T1000 (cell line): ENCODE data around the gene SFSWAP.

Experiments
- DNase-seq: peaks from one replicate; lab custom pipeline; 2025; ENCODE audit warnings: mixed read lengths; lab: John Stamatoyannopoulos, UW

Gene SFSWAP

DNA sequence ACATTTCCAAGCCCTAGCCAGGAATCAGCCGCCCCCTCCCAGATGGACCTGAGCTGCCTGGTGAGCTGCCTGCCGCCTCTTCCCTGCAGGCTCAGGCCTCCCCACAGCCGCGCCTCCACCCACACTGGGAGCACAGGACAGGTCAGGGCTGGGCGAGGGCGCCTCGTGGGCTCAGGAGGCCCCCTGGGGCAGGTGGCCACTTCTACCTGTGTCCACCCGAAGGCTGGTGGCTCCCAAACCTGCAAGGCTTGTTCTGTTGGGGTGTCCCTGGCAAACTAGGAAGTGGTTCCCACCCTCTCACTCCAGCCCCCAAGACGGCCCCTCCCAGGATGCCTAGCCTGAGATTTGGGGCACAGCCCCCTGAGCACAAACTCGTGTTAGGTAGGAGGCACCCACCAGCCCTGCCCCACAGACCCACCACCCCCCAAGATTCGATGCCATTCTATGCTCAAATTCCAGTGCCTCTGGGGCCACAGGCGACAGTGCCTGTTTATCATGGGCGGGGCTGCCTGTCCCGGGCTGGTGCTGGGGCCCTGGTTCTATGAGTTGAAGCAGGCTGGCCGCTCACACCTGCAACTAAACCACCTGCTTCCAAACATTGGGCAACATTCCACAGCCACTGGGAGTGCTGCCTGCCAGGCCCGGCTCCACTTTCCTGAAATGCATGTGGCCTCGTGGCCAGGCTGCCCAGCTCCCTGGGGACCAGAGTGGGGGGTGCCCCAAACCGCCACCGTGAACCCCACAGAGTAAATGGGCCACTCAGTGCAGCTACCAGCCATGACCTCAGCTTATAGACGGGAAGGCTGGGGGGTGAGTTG, 124.1 kb downstream of the SFSWAP start:
- no peak for DNase-seq

DNA sequence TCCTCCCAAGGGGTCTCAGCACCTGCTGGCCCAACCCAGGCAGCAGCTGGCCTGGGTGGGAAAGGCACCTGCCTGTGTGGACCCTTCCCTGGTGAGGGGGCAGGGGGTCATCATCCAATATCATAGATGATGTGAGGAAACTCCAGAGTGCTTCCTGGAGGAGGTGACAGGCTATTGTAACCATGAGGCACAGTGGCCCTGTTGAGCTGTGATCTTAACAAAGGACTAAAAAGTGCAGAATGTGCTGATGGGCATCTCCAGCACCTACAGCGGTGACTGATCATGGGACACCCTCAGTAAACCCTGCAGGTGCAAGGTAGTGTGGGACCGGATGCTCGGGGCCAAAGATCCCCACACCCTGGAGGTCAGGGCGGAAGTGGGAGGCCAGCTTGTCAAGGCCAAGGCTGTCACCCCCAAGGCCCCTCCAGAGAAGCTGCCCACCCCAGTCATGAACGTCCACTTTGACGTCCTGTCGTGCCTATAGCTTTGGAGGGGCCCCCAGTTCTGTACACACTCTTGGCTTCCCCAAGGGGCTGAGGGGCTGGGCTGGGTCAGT, 124.8 kb downstream of the SFSWAP start:
- DNase-seq: no peak

DNA sequence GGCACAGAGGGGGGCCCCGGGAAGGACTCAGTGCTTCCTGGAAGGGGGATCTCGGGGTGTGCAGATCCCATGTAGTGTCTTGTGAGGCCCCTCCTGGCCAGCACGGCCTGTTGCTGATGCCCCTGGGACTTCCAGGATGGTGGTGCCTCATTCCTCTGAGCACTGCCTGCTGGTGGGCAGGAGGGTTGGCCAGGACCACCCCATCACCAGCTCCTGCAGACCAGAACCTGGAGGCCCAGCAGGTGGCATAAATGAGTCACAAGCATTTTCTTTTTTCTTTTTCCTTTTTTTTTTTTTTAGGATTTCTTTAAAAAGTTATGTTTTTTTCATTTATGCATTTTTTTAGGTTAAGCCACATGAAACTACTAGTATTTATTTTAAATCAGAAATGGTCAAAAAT, 125.3 kb downstream of the SFSWAP start:
- DNase-seq: no peak

DNA sequence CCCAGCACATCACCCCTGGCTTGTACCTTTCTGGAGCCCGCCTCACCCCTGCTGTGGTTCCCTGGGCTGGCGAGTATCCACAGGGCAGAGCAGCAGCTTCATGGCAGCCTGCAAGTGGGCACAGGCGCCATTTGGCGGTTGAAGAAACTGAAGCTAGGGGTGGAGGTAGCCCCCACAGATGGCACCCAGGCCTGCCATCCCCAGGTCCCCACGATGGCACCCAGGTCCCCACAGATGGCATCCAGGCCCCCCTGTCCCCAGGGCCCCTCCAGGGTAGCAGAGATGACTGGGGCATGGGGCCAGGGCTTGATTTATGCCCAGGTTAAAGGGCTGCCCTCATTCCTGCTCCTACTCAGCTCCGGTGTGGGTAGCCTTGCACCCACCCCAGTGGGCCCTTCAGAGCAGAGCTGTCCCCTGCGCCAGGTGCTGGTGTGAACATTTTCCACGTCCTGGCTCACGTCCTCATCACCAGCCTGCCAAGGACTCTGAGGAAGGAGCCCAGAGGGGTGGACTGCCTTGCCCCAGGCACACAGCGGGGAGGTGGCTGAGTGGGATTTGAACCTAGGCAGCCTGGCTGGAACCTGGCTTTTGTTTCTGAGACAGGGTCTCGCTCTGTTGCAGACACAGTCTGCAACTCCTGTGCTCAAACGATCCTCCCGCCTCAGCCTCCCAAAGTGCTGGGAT, 126.0 kb downstream of the SFSWAP start:
- DNase-seq: no peak

DNA sequence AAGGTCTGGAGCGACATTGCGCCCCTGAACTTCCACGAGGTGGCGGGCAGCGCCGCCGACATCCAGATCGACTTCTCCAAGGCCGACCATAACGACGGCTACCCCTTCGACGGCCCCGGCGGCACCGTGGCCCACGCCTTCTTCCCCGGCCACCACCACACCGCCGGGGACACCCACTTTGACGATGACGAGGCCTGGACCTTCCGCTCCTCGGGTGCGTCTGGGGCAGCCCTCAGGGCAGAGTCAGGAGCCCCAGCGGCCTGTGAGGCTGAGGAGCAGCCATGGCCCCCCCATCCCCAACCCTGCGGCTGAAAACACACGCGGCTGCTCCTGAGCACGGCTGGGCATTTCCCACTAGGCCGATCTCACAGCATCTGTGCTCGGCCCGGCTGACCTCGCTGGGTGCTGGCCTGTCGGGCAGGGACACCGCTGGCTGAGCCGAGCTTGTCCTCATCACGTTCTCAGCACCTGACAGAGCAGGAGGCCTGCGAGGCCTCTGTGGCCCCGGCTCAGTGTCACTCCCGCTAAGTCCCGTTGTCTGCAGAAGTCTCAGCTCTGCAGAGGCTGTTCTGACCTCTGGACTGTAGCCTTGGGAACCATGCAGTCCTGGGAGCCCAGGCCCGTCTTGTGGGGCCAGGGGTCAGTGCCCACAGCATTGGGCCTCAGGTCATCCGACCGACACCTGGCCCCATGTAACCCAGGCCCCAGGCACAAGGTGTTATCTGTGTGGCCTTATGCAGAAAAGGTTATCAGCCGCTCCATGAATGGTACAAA, 129.9 kb downstream of the SFSWAP start:
- DNase-seq: no peak

DNA sequence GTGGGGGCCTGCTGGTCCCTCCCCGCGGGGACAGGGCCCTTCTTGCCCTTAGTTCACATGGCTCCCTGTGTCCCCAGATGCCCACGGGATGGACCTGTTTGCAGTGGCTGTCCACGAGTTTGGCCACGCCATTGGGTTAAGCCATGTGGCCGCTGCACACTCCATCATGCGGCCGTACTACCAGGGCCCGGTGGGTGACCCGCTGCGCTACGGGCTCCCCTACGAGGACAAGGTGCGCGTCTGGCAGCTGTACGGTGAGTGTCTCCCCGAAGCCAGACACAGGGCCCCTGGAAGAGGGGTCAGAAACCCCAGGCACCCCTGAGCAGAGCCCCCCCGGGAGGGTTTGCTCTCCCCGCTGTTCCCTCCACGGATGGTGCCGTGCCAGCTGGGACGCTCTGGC, 130.7 kb downstream of the SFSWAP start:
- no peak for DNase-seq

DNA sequence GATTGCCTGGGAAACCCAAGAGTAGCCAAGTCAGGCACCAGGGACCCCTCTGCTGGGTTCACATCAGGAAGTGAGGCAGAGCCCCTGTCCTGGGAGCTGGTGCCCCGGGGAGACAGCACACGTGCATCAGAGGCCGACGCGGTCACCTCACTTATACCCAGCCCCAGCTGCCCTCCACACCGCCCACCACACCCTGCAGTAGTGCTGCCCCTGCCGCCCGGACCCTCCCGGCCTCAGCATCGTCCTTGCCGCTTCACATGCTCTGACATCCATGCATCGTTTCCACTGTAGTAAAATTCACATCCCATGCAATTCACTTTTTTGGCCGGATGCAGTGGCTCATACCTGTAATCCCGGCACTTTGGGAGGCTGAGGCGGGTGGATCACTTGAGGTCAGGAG, 131.3 kb downstream of the SFSWAP start:
- no peak for DNase-seq

DNA sequence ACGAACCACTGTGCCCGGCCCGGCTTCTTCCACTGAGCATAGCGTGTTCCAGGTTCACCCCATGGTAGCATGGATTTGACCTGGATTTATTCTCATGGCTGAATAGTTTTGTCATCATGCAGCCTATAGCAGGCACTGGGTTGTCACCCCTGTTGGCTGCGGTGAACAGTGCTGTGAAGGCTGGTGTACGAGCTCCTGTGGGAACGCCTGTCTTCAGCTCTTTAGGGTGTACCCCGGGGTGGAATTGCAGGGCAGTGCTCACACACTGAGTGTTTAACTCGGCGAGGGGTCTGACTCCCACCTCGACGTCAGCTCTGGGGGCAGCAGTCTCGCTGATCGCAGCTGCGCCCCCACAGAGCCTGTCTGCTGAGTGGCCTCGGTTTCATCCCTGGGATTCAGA, 132.6 kb downstream of the SFSWAP start:
- DNase-seq: no peak

DNA sequence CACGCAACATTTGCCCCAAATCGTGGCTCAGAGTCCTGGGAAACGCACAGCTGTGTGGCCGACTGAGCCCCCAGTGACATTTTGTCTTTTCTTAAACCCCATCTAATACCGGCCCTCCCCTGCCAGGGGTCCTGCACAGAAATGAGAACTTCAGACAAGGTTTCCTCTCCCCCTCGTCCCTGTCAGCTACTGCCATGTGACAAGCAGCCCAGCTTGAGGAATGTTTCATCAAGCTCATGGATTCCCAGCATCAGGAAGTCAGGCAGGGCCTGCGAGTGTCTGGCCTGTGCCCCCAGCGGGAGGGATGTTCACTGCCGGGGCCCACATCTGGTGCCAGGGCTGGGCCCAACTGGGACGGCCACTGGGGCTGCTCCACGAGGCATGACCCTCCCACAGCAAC, 133.2 kb downstream of the SFSWAP start:
- DNase-seq: no peak

DNA sequence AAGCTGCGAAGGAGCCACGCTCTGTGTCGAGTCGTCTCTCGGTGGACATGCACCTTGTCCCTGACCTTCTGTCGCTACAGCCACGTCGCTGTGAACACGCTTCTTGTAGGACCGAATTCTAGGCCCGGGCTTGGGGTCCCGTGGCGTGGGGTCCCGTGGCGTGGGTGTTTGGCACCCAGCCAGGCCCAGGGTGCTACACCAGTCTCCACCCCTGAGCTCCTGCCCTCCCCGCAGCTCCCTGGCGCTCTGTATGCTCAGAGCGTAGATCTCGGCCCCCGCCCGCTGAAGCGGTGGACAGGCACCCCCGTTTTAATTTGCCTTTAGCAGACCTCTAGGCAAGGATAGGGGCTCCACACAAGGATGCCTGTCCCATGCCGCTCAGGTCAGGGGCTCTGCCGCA, 133.8 kb downstream of the SFSWAP start:
- no peak for DNase-seq

DNA sequence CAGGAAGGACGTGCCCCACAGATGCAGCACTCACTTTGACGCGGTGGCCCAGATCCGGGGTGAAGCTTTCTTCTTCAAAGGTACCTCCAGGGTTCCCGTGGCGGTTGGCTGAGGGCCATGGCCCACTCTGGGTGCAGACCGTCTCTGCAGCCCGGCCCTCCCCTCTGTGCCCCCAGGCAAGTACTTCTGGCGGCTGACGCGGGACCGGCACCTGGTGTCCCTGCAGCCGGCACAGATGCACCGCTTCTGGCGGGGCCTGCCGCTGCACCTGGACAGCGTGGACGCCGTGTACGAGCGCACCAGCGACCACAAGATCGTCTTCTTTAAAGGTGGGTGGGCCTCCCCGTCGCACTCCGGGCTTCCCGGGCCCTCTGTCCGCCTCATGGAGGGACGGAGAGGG, 134.2 kb downstream of the SFSWAP start:
- DNase-seq: no peak

DNA sequence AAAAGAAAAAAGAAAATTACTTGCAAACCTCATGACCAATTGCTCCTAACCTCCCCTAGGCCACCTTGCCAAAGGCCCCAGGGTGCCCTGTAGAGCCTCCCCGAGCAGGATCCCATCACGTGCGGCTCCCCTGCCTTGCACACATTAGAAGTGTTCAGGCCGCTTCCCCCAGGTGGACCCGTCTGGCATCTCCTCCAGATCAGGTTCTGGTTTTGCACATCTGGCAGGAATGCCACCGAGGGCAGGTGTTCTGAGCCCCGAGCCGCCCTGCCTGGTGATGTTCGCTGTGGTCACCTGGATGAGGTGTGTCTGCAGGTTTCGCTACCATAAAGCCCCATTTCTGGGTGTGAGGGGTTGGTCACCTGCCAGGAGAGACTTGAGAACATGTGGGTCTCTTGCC, 136.6 kb downstream of the SFSWAP start:
- DNase-seq: no peak

DNA sequence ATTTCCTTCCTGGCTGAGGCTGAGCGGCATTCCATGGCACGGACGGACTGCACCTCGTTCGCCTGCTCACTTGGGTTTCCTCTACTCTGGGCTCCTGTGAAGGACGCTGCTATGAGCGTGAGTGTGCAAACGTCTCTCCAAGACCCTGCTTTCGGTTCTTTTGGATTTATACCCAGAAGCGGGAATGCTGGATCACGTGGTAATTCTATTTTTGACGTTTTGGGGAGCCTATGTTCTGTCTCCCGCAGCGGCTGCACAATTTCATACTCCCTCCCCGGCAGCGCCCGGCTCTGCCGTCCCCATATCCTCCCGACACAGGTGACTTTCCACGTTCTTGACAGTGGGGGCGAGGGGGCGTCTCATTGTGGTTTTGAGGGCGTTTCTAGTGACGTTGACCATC, 137.9 kb downstream of the SFSWAP start:
- DNase-seq: no peak
